IPS DF 6.9 (cell line): ENCODE measurements around the gene CBS.

Source experiments
- DNase-seq: peaks from one replicate; pipeline ENCODE4 v3.0.0-alpha.2; 2013; ENCODE audit warnings: low read depth, low spot score
- H3K27ac ChIP-seq: one replicate; pipeline ENCODE4 v1.5.1; 2013; ENCODE audit warnings: low read length, control low read depth
- H3K27me3 ChIP-seq: 2 replicates; pipeline ENCODE4 v1.6.1; 2013; ENCODE audit warnings: mild to moderate bottlenecking, low read length; ENCODE audit not compliant: control insufficient read depth, insufficient read depth
- H3K36me3 ChIP-seq: 2 replicates; pipeline ENCODE4 v1.6.1; 2013; ENCODE audit warnings: low read length; ENCODE audit not compliant: control insufficient read depth, insufficient read depth
- H3K4me1 ChIP-seq: 2 replicates; pipeline ENCODE4 v1.6.1; 2013; ENCODE audit warnings: low read length; ENCODE audit not compliant: control insufficient read depth, insufficient read depth
- H3K4me3 ChIP-seq: 2 replicates; pipeline ENCODE4 v1.5.1; 2013; ENCODE audit warnings: mild to moderate bottlenecking, low read length
- H3K9me3 ChIP-seq: 2 replicates; pipeline ENCODE4 v1.6.1; 2013; ENCODE audit warnings: low read length, inconsistent platforms; ENCODE audit not compliant: control insufficient read depth, insufficient read depth
- WGBS: extraction: QIAGEN DNeasy Blood & Tissue Kit; methylation state at CpG from one replicate; pipeline ENCODE4 v1.1.7; 2013; ENCODE audit warnings: mixed read lengths, missing lambda C conversion rate; ENCODE audit not compliant: insufficient read length, insufficient coverage; 5-methylcytosine and 5-hydroxymethylcytosine counted together

The CBS gene

GRCh38 chr21:43024439-43025136 is 51.0 kb downstream of the CBS start:
- no CpG with 5 or more reads among the region's 17 CpGs for WGBS
- no peak for DNase-seq
- Histone ChIP-seq H3K9me3 (no peaks in the 10 kb centered on the region), H3K27me3 (no peaks in the 10 kb centered on the region), H3K4me1 (no peaks in the 10 kb centered on the region), H3K36me3 (peaks cover 18% of the 10 kb centered on the region), H3K4me3 (no peak overlapping the region), H3K27ac (no peak overlapping the region)

GRCh38 chr21:43023175-43023574 is 52.5 kb downstream of the CBS start:
- Histone ChIP-seq H3K4me3 (no peak overlapping the region), H3K27me3 (no peaks in the 10 kb centered on the region), H3K36me3 (peaks cover 18% of the 10 kb centered on the region), H3K4me1 (no peaks in the 10 kb centered on the region), H3K9me3 (no peaks in the 10 kb centered on the region), H3K27ac (no peak overlapping the region)
- no peak for DNase-seq
- no CpG with 5 or more reads among the region's 8 CpGs for WGBS

GRCh38 chr21:43021756-43022600 is 53.7 kb downstream of the CBS start:
- WGBS = no CpG with 5 or more reads among the region's 28 CpGs
- Histone ChIP-seq H3K27me3 (no peaks in the 10 kb centered on the region), H3K4me1 (no peaks in the 10 kb centered on the region), H3K4me3 (no peak overlapping the region), H3K9me3 (no peaks in the 10 kb centered on the region), H3K36me3 (peaks cover 18% of the 10 kb centered on the region), H3K27ac (no peak overlapping the region)
- no peak for DNase-seq

GRCh38 chr21:43021191-43021590 is 54.4 kb downstream of the CBS start:
- no CpG with 5 or more reads among the region's 10 CpGs for WGBS
- no peak for DNase-seq
- peaks cover 18% of the 10 kb centered on the region for H3K36me3 ChIP-seq
- H3K27me3 ChIP-seq = no peaks in the 10 kb centered on the region
- H3K27ac ChIP-seq = no peak overlapping the region
- H3K4me3 ChIP-seq = no peak overlapping the region
- H3K4me1 ChIP-seq = no peaks in the 10 kb centered on the region
- H3K9me3 ChIP-seq = no peaks in the 10 kb centered on the region

GRCh38 chr21:43020771-43021170 is 54.9 kb downstream of the CBS start:
- Histone ChIP-seq H3K27ac (no peak overlapping the region), H3K36me3 (peaks cover 18% of the 10 kb centered on the region), H3K4me1 (no peaks in the 10 kb centered on the region), H3K9me3 (no peaks in the 10 kb centered on the region), H3K4me3 (no peak overlapping the region), H3K27me3 (no peaks in the 10 kb centered on the region)
- no CpG with 5 or more reads among the region's 6 CpGs for WGBS
- no peak for DNase-seq

- no peak overlapping the region for H3K4me3 ChIP-seq
- peaks cover 18% of the 10 kb centered on the region for H3K36me3 ChIP-seq
- no peaks in the 10 kb centered on the region for H3K9me3 ChIP-seq
- no CpG with 5 or more reads among the region's 13 CpGs for WGBS
- no peak overlapping the region for H3K27ac ChIP-seq
- H3K27me3 ChIP-seq = no peaks in the 10 kb centered on the region
- H3K4me1 ChIP-seq = no peaks in the 10 kb centered on the region
- no peak for DNase-seq
Observed at GRCh38 chr21:43020177-43020576, 55.5 kb downstream of the CBS start.

- Histone ChIP-seq H3K36me3 (peaks cover 14% of the 10 kb centered on the region), H3K4me1 (no peaks in the 10 kb centered on the region), H3K27ac (no peak overlapping the region), H3K4me3 (no peak overlapping the region), H3K9me3 (no peaks in the 10 kb centered on the region), H3K27me3 (no peaks in the 10 kb centered on the region)
- no CpG with 5 or more reads among the region's 10 CpGs for WGBS
- DNase-seq = no peak
Observed at GRCh38 chr21:43018519-43018918, 57.1 kb downstream of the CBS start.

- Histone ChIP-seq H3K27ac (no peak overlapping the region), H3K4me3 (no peak overlapping the region), H3K27me3 (no peaks in the 10 kb centered on the region), H3K36me3 (peaks cover 20% of the 10 kb centered on the region), H3K4me1 (no peaks in the 10 kb centered on the region), H3K9me3 (no peaks in the 10 kb centered on the region)
- no CpG with 5 or more reads among the region's 13 CpGs for WGBS
- no peak for DNase-seq
Observed at GRCh38 chr21:43016728-43017127, 58.9 kb downstream of the CBS start.

- Histone ChIP-seq H3K9me3 (no peaks in the 10 kb centered on the region), H3K27ac (no peak overlapping the region), H3K4me1 (no peaks in the 10 kb centered on the region), H3K27me3 (no peaks in the 10 kb centered on the region), H3K36me3 (peaks cover 16% of the 10 kb centered on the region), H3K4me3 (no peak overlapping the region)
- no CpG with 5 or more reads among the region's 13 CpGs for WGBS
- no peak for DNase-seq
Observed at GRCh38 chr21:43015906-43016540, 59.6 kb downstream of the CBS start.

- no peak for DNase-seq
- Histone ChIP-seq H3K27ac (no peak overlapping the region), H3K36me3 (peaks cover 13% of the 10 kb centered on the region), H3K4me3 (no peak overlapping the region), H3K27me3 (no peaks in the 10 kb centered on the region), H3K4me1 (no peaks in the 10 kb centered on the region), H3K9me3 (no peaks in the 10 kb centered on the region)
- WGBS = no CpG with 5 or more reads among the region's 6 CpGs
Observed at GRCh38 chr21:43012596-43012995, 63.0 kb downstream of the CBS start.
